Cardiac muscle cell (in vitro differentiated cells and primary cell): ENCODE measurements around the gene PRKAG2. TPM values are rescaled to one million over a fixed set of nuclear protein-coding genes. Genes with fewer than 3 reads are reported as not detected.

Experiments used
- DNase-seq, 2 donors: peaks; one replicate each; pipeline versions ENCODE4 v3.0.0 to v3.0.0-alpha.2; 2010 to 2017; ENCODE audit warnings: low read depth in 1 of 2, low spot score in 1 of 2
- H3K27ac ChIP-seq: fragments of 200-600 bp; sonication (generic); 2 replicates; pipeline ENCODE4 v1.5.1; 2016
- H3K27me3 ChIP-seq: fragments of 200-600 bp; sonication (generic); 2 replicates; pipeline ENCODE4 v1.6.0; 2016; ENCODE audit warnings: control low read depth
- H3K36me3 ChIP-seq: fragments of 200-600 bp; sonication (generic); 2 replicates; pipeline ENCODE4 v1.5.1; 2016; ENCODE audit warnings: control low read depth
- H3K4me1 ChIP-seq: fragments of 200-600 bp; sonication (generic); 2 replicates; pipeline ENCODE4 v1.8.1; 2017; ENCODE audit warnings: low read depth, mild to moderate bottlenecking, mixed run types
- H3K4me3 ChIP-seq: fragments of 200-600 bp; sonication (generic); 2 replicates; pipeline ENCODE4 v1.5.1; 2016; ENCODE audit warnings: mild to moderate bottlenecking
- H3K9me3 ChIP-seq: fragments of 200-600 bp; sonication (generic); 2 replicates; pipeline ENCODE4 v1.5.1; 2017; ENCODE audit warnings: low read depth, mild to moderate bottlenecking, control low read depth
- CTCF ChIP-seq: IDR thresholded peaks from 2 replicates; pipeline ENCODE4 v1.5.1; 2012; ENCODE audit warnings: low read depth, mild to moderate bottlenecking, low read length
- polyA plus RNA-seq: library from polyadenylated mRNA; unstranded; fragments of >200 nt; fragmentation: Nextera tagmentation; extraction: Ambion mirVana; gene quantifications from 2 replicates; pipeline ENCODE4 v1.2.1, GENCODE V29; 2016
- total RNA-seq: library from RNA; depleted of rRNA; stranded (reverse); fragments of >200 nt; gene quantifications from 2 replicates; pipeline ENCODE4 v1.2.3, GENCODE V29; 2016

Gene PRKAG2
- total and polyA plus RNA-seq, 2 experiments from 2014 or later = 43.4 to 85.3 TPM

GRCh38 chr7:151758622-151759540 is 118.0 kb downstream of the PRKAG2 start:
- DNase-seq = no peak
- peaks cover 4% of the 10 kb centered on the region for H3K4me1 ChIP-seq
- no peaks in the 10 kb centered on the region for H3K27me3 ChIP-seq
- H3K4me3 ChIP-seq = no peak overlapping the region
- no peak overlapping the region for H3K27ac ChIP-seq
- H3K36me3 ChIP-seq = no peaks in the 10 kb centered on the region
- no peak for TF ChIP-seq CTCF
- no peaks in the 10 kb centered on the region for H3K9me3 ChIP-seq

GRCh38 chr7:151757274-151757673 is 119.6 kb downstream of the PRKAG2 start:
- Histone ChIP-seq H3K4me3 (no peak overlapping the region), H3K36me3 (no peaks in the 10 kb centered on the region), H3K27me3 (no peaks in the 10 kb centered on the region), H3K27ac (no peak overlapping the region), H3K4me1 (peaks cover 4% of the 10 kb centered on the region), H3K9me3 (no peaks in the 10 kb centered on the region)
- no peak for TF ChIP-seq CTCF
- no peak for DNase-seq

- Histone ChIP-seq H3K36me3 (no peaks in the 10 kb centered on the region), H3K4me1 (peaks cover 4% of the 10 kb centered on the region), H3K9me3 (no peaks in the 10 kb centered on the region), H3K27me3 (no peaks in the 10 kb centered on the region), H3K27ac (no peak overlapping the region), H3K4me3 (no peak overlapping the region)
- no peak for DNase-seq
- no peak for TF ChIP-seq CTCF
Observed at GRCh38 chr7:151756866-151757265, 120.0 kb downstream of the PRKAG2 start.

GRCh38 chr7:151756076-151756731 is 120.7 kb downstream of the PRKAG2 start:
- H3K27me3 ChIP-seq = no peaks in the 10 kb centered on the region
- peaks cover 4% of the 10 kb centered on the region for H3K4me1 ChIP-seq
- TF ChIP-seq CTCF = no peak
- no peaks in the 10 kb centered on the region for H3K36me3 ChIP-seq
- no peak overlapping the region for H3K27ac ChIP-seq
- H3K9me3 ChIP-seq = no peaks in the 10 kb centered on the region
- H3K4me3 ChIP-seq = no peak overlapping the region
- DNase-seq = peak in 1 of 2 donors; percentile 46

- no peak for TF ChIP-seq CTCF
- H3K27me3 ChIP-seq = no peaks in the 10 kb centered on the region
- no peaks in the 10 kb centered on the region for H3K36me3 ChIP-seq
- H3K27ac ChIP-seq = no peak overlapping the region
- H3K4me3 ChIP-seq = no peak overlapping the region
- peaks cover 4% of the 10 kb centered on the region for H3K4me1 ChIP-seq
- H3K9me3 ChIP-seq = no peaks in the 10 kb centered on the region
- peak in 1 of 2 donors; percentile 58 for DNase-seq
Observed at GRCh38 chr7:151755131-151755801, 121.6 kb downstream of the PRKAG2 start.
